HG02610 (cell line): Measurements from ENCODE around the gene FBXL22.
A peak's percentile ranks its signal among the peaks of the same experiment; 100 is the strongest.

ENCODE experiments used
- ATAC-seq: cut with Tn5 transposase; IDR thresholded peaks from one replicate; pipeline ENCODE4 v1.9.1; 2021; ENCODE audit warnings: mild to moderate bottlenecking, moderate library complexity; ENCODE audit not compliant: unreplicated experiment

Gene FBXL22

GRCh38 chr15:63593705-63594671 is 3.2 kb upstream of the FBXL22 start:
- ATAC-seq = no peak

DNA sequence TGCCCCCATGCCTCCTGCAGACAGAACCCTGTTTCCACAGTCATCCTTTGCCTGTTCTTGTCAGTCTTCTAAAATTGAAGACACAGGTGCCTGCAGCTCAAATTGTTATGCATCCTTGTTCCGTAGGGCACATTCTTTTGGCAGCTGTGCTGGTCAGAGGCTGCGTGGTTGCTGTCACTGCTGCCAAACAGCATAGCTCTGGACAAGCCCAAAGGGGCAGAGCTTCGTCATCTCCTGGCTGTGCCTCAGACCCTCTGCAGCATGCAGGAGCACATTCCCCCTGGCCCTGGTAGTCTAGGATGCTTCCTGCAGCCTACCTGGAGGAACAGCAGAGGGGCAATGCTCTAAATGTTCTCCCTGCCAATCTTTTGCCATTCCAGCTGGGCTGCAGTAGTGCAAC is 2.1 kb upstream of the FBXL22 start:
- no peak for ATAC-seq

GRCh38 chr15:63595688-63596087 is 1.5 kb upstream of the FBXL22 start:
- no peak for ATAC-seq

DNA sequence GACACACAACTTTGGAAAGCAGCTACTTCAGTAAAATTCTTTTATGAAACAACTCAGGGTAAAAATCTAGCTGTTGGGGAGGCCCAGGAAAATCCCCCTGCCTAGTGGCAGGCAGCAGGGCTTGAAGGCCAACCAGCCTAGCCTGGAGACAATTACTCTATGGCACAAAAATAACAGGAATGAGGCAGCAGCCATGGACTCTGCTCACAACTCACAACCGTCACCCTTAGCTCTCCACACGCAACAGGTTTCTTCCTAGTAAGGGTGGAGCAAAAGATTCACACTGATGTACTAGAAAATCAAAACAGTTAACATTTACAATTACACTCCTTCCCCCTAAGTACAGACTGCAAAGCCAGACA is 530 bp upstream of the FBXL22 start:
- no peak for ATAC-seq

DNA sequence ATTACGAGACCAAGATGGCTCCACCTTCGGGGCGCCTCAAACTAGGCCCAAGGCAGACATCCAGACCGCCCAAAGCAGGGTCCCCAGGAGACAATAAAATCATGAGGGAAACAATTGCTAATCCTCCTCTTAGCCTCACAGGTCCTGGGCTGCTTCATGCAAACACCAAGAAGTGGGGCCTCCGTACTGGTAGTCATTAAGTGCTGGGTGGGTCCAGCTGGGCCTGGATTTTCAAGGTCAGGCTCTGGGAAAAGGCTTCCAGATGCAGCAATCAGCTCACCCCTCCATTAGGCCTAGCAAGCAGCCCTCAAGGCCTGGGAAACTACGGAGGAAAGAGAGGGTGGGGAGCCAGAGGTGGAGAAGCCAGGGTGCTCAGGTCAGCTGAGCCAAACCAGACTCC is 634 bp downstream of the FBXL22 start:
- ATAC-seq = no peak

DNA sequence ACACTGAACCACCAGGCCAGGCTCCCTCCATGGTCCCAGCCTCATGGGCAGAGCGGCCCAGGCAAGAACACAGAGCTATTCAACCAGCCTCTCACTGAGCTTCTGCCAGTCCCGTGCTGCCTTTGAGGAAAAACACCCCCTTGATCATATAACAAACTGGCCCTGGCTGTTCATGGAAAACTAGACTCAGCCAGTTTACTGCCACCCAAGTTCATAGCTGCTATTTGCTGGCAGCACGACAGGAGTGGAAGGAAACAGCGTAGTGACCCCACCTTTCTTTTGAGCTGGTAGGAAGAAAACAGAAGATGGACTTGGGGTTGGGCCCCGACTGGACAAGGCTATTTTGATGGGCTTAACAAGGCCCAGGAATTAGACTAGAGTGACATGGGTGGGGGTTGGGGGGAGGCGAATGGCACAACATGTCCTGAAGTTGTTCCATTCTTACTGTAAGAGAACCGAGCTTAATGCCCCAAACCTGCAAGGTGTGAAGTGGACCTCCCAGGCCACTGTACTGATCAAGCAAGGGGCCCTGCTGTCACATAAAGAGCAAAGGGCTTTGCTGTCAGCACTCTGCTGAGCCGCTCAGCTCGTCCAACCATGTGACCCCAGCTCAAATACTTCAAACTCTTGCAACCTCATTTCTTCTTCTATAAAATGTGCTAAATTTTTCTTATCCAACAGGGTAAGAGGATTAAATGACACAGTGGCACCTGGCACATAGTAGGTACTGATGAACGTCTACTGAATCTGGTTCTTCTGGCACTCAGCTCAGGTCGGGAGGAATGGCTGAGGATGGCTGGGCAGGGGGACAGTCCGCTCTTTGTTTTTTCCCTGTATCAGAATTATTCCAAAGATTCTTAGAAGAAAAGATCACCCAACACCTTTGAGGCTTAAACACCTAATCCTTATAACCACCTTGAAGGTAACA is 1.6 kb downstream of the FBXL22 start:
- ATAC-seq = no peak

DNA sequence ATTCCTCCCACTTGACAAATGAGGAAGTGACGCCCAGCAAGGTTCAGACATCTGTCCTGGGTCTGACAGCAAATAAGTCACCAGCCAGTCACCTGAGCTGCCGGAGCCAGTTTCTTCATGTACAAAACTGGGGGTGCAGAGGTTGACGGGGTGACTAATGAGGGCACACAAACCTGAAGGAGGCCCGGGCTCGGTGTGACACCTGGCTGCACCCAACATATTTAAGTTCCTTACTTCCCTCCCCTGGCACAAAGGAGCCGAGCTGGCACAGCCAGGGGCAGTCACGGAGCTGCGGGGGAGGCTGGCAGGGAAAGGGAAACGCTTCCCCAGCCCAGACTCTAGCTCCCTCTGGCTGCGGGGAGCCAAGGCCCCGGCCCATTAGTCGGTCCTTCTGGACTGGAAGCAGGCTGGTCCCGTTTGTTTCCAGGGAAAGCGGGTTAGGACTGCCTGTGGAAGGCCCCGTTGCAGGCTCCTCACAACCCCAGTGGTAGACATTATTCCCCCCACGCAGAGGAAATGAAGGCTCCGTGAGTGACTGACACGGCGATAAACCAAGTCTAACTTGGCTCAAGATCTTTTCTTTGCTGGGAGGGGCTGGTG is 2.3 kb downstream of the FBXL22 start:
- no peak for ATAC-seq

DNA sequence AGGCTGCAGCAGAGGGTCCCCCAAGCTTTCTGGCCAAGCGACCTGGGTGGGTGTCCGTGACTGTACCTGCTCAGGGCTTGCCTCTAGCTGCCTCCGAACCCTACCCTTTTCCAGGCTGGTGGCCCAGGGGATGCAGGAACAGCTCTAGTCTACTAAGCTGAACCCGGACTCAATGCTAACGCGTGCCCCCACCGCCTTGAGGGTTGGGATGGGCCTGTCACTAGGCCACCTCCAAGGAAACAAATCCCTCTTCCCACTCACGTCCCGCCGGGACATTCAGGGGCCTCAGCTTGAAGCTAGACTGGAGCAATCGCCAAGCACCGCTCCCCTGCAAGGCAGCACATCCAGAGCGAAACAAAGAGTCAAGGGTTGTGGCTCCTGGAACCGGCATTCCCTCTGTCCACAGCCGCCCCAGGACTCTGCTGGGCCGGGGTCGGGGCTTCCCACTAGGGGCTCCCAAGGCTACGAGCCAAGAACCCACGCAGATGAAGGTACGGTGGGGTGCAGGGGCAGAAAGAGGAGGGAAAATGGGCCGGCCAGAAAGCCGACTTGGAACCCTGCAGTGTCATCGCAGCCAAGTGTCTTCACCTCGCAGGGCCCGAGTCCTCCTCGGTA is 2.9 kb downstream of the FBXL22 start:
- ATAC-seq = no peak

- ATAC-seq = peak; percentile 67
These were observed 3.4 kb downstream of the FBXL22 start for GRCh38 chr15:63600616-63601025.

- ATAC-seq = peak; percentile 11
These were observed 4.0 kb downstream of the FBXL22 start for GRCh38 chr15:63601026-63601703.

GRCh38 chr15:63601704-63602185 is 4.6 kb downstream of the FBXL22 start:
- ATAC-seq = no peak

- no peak for ATAC-seq
These were observed 5.4 kb downstream of the FBXL22 start for GRCh38 chr15:63602595-63602994.

- ATAC-seq = no peak
These were observed 6.3 kb downstream of the FBXL22 start for GRCh38 chr15:63603516-63603915.

DNA sequence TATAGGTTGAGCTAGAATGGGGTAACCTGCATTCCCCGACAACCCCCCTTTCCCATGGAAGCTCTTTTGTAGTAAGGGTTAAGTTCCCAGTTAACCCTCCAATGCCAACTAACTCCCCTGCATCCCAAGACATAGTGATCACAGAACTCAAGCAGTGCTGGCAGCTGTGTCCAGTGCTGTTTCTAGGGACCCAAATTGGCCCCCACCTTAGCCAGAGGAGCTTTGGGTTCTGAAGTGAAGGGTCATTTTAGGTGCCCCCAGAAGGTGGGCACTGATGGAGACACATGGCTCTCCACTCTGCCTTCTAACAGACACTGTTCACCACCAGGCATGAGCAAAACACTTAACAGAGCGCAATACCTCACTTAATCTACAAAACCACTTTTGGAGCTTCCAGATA is 7.1 kb downstream of the FBXL22 start:
- no peak for ATAC-seq

- ATAC-seq = no peak
These were observed 7.8 kb downstream of the FBXL22 start for GRCh38 chr15:63605036-63605435.

DNA sequence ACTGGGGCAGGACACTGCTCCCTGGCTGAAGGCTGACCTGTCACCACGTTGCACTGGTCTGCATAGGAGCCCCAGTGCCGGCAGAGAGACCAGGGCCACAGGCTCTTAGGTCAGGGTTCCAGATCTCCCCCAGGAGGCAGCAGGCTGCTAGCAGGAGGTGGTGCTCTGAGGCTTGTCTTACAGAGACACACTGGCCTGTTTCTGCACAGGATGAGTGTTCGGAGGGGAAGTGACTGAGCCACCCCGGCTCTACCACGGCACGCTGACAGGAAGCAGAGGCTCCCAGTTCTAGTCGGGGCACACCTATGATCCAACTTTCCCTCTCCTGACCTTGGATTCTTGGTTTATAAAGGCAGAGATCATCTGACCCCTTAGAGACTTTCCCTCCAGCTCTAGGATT is 8.6 kb downstream of the FBXL22 start:
- peak; percentile 45 for ATAC-seq

DNA sequence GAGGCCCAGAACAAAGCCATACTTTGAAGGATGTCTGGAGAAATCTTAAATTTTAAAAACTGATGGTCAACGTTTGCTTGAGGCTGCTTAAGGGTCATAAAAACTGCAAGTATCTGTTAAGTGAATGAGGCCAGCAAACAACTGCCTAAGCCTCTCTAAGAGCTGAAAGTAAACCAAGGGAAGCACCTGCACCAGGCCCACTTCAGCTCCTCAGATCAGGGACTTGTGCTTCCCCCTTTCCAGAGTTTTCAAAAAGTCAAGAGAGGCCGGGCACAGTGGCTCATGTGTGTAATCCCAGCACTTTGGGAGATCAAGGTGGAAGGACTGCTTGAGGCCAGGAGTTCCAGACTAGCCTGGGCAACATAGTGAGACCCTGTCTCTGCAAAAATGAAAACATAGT is 9.1 kb downstream of the FBXL22 start:
- ATAC-seq = no peak

DNA sequence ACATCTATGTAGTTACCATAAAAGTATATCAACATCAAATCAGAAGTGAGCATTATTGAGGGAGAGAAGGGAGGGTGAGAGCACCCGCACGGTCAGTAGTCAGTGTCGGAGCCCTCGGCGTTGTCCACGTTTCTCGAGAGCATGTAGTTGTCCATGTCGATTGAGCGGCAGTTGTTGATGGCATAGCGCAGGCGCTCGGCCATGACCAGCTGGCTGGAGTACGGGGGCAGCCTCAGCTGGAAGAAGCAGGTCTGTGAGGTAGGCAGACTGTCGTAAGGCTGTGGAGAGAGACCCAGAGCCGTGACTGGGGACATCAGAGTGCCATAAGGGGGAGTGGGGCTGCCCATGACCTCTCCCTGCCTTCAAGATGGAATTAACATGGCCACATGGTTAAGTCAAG is 11.8 kb downstream of the FBXL22 start:
- ATAC-seq = no peak

GRCh38 chr15:63609448-63609847 is 12.3 kb downstream of the FBXL22 start:
- ATAC-seq = no peak

DNA sequence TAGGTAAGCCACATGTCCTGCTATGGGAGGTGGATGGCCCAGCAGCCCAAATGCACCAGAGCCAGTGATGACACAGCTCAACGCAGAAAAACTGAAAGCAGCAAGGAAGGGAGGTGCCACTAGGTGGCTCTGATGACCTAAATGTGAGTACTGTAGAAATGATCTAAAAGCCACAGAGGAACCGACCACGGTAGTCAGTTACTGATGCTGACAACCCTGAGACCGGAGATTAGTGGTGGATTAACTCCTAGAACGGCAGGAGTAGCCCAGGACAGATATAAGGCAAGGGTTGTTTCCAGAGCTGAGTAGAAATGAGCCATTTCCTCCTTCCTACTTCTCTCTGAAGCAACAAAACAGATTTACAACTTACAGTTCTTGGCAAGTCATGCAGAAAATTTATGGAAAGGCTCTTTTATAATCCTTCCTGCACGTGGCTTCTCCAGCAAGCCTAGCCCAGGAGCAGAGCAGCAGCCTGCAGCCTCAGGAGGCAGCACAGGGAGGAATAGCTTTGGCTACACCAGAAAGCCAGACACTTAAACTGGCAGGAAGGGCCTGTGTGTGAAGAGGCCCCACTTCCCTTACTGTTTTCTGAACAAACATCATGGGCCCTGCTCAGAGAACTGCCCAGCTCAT is 13.1 kb downstream of the FBXL22 start:
- peak; percentile 64 for ATAC-seq
